GM21576 (cell line): ENCODE measurements around the gene RAD21L1.

Experiments used
- ATAC-seq: cut with Tn5 transposase; IDR thresholded peaks from one replicate; pipeline ENCODE4 v1.9.1; 2021; ENCODE audit warnings: mild to moderate bottlenecking, moderate library complexity; ENCODE audit not compliant: unreplicated experiment

Gene RAD21L1

DNA sequence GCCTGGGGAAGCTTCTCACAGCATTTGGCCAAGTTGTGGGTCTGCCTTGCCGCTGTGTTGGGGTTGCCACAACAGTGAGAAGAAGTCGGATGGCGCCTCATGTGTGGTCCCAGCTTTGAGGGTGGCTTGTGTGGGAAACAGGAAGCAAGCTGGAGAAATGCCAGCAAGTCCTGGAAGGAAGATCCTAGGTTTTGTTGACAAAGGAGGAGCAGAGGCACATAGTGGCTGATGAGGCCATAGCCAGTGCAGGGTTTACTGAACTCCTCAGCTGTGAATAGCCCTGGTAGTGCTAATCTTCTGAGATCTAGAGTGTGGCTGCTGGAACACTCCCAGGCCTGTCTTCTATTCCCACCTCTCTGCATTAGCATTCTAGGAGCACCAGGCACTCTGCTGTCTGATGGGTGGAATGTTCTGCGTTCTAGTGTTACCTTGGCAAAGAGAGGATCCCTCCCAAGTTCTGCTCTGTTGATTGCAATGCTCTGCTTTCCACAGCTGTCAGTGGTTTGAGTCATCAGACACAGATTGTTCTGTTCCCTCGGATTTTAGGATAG is 65.4 kb downstream of the RAD21L1 start:
- no peak for ATAC-seq

DNA sequence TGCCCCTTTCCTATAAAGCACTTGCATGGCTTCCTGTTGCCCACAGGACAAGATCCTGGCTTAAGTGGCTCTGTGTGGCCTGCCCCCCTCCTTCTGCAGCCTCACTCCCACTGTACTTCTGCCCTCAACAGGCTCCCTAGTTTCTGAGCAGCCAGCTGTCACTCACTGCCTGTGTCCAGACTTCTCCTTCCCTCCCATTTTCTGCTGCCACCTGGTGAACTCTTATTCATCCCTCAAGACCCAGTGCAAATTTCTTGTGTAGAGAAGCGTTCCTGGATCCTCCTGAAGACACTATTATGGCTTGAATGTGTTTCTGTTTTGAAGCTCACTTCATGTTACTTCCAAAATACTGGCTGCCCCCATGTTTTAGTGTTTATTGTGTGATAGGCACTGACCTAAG is 66.8 kb downstream of the RAD21L1 start:
- ATAC-seq, result no peak

DNA sequence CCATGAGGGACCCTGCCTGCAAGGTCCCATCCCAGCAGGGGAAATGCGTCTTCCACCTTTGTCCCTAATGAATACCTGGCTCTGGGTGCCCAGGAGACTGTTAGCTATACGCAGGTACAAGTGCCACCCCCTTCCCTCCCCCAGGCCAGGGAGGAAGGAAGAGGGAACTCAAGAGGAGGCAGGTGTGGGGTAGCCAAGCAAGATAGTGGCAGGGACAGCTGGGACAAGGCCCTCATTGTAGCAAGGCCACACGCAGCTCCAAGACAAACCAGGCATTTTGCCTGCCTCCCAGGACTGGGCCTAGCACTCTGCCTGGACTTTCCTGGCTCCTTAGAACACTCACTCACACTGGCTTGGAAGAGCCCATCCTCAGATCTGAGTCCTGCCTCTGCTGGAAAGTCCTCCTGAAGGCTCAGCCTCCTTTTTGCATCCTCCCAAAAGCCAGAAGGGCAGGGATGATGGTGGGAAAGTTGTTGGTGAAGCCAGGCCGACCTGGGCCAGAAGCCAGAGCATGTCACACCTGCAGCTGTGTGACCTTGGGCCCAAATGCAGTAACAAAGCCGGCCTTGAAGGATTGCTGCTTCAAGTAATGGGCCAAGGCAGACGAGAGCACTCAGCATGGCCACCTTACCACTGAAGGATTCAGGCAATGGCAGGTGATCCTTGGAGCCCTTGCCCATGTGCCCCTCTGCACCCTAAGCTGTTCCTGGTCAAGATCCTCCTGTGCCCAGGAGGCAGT is 68.0 kb downstream of the RAD21L1 start:
- ATAC-seq, result no peak

DNA sequence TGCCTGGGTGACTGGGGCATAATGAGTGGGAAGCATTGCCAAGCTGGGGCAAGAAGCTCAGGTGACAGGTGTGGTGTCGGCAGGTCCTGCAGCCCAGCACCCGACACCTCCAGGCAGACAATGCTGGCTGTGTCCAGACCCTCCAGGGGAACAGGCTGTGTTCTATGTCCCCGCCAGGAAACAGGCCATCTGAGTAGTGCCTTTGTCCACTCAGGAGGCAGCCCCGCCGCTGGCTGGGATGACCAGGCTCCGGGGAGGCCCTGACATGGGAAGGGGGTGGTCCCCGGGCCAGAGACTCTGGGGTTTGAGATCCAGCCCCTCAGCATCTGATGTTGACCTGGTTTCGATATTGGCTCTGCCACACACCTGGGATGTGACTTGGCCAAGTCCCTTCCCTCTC is 68.7 kb downstream of the RAD21L1 start:
- no peak for ATAC-seq

DNA sequence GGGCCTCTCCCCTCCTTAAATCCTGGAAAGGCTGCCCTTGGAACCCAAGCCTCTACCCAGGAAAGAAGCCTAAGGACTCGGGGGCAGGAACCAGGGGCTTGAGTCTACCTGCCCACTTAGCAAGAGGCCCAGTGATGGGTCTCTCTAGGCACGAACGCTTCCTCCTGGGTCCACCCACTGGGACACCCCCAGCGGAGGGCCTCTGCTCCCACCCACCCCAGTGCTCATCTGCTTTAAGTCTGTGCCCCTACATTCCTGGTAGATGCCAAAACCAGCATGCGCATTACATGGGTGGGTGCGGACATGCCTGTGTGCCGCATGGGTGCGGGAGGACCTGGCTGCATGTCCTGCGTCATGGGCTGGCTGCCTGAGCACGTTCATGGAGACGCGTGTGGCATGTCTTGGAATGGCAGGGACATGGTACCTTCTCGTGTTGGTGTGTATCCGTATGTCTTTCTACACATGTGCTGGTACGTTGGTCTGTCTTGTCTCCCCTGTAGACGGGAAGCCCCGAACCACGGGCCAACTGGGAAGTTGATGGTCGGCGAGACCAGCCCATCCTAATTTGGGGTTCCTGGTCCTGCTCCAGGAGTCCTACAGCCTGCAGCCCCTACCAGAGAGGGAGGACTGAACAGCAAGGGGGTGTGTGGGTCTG is 69.6 kb downstream of the RAD21L1 start:
- no peak for ATAC-seq

DNA sequence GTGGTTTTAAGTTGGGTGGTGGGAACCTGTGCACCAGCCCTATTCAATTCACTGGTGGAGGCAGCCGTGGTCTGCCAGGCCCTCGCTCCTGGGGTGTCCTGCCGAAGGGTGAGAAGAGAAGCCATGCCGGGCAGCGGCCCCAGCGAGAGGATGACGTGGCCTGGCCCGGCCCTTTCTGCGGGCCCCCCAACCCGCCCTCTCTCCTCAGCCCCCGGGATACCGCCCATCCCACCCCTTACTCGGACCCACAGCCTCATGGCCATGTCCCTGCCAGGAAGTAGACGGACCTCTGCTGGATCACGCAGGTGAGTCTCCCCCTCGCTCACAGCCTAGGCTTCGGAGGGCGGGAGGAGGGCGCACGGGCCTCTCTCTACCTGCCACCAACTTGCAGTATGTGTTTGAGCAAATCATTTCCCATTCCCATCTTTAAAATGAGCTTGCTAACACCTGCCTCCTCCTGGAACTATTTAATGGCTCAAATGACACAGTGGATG is 70.3 kb downstream of the RAD21L1 start:
- ATAC-seq, result no peak

DNA sequence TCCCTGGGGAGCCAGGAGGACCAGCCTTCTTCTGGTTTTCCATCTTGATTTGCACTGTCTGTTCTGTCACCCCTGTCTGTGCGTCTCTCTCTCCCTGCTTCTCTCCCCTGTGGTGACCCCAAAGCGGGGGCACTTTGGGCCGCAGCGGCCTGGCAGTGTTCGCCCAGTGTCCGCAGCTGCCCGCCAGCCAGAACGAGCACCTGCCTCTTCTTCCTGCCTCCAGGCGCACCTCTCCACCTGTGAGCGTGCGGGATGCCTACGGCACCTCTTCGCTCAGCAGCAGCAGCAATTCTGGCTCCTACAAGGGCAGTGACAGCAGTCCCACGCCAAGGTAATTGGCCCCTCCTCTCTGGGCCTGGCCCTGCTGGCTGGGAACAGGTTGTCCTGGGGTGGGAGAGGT is 71.1 kb downstream of the RAD21L1 start:
- ATAC-seq, result no peak

DNA sequence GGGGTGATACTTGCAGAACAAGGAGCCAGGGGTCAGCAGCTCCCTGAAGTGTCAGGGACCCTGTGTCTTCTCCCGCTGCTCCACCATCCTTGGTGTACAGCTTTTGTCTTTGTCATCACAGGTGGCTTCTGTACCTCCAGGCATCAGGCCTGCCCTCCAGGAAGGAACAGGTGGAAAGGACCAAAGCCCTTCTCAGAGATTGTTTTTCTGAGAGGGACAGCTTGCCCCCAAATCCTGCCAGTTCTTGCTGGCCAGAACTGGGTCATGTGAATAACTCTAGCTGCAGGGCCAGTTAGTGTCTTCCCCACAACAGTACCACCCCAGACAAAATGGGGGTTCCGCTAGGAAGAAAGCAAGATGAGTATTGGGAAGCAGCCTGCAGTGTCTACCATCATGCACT is 71.6 kb downstream of the RAD21L1 start:
- no peak for ATAC-seq

DNA sequence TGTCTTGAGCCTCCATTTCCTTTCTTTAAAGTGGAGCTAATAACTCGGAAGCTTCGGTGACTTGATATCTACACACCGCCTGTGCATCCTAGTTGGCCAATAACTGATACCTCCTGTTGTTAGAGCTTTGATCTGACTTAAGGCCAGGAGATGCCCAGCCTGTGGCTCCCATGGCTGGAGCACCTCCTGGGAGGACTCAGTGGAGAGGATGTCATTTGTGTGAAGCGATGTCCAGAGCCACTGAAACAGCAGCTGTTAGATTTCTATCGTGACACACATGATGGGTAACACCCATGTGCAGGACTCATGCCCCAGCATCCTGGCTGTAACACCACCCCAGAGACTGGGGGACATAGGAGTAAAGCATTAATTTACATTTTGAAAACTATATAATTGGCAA is 72.3 kb downstream of the RAD21L1 start:
- no peak for ATAC-seq

DNA sequence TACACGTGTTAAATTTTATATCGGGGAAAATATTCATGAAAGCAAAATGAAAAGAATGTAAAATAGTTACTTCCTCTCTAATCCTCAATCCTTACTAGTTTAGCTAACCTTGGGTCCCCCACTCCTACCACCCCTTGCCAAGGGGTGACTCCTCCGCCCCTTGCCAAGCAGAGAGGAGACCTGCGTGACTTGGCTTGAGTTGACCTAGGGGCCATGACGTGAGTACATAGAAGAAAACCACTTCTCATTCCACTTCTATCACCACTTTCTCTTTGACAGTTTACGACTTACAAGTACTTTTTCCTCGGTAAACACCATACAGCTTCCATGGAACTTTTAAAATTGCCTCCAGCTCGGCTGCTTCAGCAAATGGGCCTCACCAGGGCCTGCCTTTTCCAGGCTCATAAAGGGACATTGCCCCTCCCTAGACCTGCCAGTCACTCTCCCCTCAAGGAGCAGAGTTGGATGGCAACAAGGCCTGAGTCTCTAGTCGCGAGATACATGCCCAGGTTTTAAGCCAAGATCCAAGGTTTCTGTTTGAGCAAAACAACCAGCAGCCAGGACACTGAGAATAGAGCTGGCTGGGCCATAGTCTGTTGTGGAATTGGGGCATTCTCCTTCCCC is 73.2 kb downstream of the RAD21L1 start:
- ATAC-seq, result no peak

DNA sequence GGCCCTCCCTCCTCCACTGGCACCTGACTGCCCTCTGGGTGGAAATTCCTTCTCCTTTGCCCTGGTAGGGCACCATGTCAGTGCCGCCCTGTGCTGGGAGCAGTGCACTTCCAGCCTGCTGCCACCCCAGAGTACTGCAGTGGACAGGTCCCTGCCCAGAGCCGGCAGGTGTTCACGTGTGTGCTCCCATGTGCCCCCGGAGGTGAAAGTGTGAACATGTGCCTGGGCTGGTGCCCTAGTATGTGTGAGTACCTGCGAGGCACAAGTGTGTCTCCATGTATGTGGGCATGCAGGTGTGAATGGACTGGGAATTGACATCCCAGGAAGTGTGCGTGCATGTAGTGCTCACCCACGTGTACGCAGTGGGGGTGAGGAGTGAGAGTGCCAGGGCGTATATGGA is 73.7 kb downstream of the RAD21L1 start:
- no peak for ATAC-seq

DNA sequence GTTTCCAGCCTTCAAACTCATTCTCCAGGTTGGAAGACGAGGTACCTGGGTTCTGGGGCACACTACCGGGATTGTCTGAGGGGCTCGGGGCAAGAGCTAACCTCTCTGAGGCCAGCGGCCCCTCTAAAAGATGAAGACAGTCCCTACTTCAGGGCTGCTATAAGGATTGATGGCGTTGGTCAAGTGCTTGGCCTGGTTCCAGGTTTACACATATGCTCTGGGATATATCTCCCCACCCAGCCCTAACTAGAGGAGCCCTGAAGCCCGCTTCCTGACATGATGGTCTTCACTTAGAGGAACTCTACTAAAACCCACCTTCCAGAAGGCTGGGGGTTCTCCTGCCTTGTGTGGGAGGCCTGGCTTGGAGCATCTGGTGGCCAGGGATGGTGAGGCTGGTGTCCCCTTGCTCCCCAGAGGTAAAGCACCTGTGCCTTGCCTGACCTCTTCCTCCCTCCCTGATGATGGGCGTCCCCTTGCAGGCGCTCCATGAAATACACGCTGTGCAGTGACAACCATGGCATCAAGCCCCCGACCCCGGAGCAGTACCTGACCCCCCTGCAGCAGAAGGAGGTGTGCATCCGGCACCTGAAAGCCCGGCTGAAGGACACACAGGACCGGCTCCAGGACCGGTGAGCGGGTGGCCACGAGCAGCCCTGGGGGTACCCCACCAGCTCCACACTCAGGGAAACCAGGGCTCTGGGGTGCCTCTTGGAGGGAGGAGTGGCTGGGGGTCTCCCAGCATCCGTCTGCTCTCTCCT is 74.4 kb downstream of the RAD21L1 start:
- no peak for ATAC-seq

DNA sequence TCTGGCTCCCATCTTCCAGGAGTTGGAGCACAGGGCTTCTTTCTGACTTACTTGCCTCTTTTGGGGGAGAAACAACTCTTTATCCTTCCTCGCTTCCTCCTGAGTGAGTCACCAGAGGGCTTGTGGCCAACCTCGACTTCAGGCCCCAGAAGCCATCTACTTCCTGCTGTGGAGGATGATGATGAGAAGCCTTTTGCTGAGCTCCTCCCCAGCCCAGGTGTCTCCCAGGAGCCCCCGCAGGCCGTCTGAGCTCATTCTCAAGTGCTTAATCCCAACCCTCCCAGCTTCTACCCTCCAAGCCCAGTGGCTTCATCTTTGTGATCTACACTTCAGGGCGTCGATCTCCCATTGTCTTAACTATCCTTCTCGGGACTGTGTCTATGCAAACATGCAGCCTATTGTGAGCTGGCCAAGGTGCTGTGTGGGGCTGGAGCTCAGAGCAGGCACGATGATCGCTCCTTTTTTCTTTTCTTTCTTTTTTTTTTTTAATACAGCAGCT is 75.2 kb downstream of the RAD21L1 start:
- no peak for ATAC-seq

DNA sequence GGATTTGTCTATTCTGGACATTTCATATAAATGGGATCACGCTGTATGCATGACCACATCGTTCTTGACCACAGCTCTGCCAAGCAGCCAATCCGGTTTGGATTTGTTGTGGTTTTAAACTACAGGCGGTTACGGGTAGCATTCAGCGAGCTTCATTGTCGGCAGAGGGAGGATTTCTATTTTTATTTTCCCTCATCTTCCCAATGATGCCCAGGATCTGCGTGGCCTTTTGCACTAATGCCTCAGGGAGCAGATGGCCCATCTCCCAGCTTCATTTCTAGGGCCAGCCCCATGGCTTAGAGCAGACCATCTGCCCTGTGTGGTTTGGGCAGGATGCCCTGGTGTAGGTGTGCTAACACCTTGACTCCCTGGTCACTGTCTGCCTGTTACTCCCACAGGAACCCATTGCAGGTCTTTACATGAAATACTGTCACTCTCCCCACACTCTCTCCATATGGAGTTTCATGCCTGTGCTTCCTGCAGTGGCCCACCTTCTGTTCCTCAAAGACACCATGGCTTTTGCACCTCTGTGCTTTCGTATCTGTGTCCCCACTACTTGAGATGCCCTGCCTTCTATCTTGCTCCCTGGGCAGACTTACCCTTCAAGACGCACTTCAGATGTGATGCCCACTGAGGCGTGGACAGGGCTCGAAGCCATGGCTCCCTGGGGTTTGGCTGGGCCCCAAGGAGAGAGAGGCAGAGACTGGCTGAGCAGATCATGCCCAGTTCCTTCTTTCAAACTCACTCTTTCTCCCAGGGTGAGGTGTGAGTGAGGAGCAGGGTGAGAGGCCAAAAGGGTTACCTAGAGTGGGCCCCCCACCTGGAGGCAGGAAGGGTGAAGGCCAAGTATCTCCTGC is 77.1 kb downstream of the RAD21L1 start:
- ATAC-seq, result no peak

DNA sequence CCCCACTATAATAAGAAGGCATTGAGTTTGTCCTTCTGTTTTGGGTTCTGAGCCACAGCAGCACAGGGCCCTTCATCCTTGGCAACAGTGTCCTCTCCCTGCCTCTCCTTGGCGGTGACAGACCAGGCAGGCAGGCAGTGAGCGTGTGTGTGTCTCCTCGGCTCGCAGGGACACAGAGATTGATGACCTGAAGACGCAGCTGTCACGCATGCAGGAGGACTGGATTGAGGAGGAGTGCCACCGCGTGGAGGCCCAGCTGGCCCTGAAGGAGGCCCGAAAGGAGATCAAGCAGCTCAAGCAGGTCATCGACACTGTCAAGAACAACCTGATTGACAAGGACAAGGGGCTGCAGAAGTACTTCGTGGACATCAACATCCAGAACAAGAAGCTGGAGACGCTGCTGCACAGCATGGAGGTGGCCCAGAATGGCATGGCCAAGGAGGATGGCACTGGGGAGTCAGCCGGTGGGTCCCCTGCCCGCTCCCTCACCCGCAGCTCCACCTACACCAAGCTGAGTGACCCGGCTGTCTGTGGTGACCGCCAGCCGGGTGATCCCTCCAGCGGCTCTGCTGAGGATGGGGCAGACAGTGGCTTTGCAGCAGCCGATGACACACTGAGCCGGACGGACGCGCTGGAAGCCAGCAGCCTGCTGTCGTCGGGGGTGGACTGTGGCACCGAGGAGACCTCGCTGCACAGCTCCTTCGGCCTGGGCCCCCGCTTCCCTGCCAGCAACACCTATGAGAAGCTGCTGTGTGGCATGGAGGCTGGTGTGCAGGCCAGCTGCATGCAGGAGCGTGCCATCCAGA is 79.1 kb downstream of the RAD21L1 start:
- no peak for ATAC-seq
